Measurements from ENCODE around the gene CATSPERB.

CATSPERB gene

GRCh38 chr14:91729756-91730155 is 2.1 kb downstream of the CATSPERB start:
- H3K36me3 ChIP-seq: no peaks in the 10 kb centered on the region
- peaks cover 3% of the 10 kb centered on the region; the same call in 1 of the 2 replicates for H3K27me3 ChIP-seq
- H3K4me1 ChIP-seq: no peaks in the 10 kb centered on the region
- TF ChIP-seq, protein P1, sequence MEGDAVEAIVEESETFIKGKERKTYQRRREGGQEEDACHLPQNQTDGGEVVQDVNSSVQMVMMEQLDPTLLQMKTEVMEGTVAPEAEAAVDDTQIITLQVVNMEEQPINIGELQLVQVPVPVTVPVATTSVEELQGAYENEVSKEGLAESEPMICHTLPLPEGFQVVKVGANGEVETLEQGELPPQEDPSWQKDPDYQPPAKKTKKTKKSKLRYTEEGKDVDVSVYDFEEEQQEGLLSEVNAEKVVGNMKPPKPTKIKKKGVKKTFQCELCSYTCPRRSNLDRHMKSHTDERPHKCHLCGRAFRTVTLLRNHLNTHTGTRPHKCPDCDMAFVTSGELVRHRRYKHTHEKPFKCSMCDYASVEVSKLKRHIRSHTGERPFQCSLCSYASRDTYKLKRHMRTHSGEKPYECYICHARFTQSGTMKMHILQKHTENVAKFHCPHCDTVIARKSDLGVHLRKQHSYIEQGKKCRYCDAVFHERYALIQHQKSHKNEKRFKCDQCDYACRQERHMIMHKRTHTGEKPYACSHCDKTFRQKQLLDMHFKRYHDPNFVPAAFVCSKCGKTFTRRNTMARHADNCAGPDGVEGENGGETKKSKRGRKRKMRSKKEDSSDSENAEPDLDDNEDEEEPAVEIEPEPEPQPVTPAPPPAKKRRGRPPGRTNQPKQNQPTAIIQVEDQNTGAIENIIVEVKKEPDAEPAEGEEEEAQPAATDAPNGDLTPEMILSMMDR (IDR thresholded peaks at IDR 0.05; ENCODE audit: low read depth, low read length): no peak
- H3K4me3 ChIP-seq (ENCODE audit: low read depth, low read length): no peak overlapping the region
- H3K9me3 ChIP-seq: no peaks in the 10 kb centered on the region
- no peak for DNase-seq

GRCh38 chr14:91728616-91729183 is 3.2 kb downstream of the CATSPERB start:
- no peak overlapping the region for H3K4me3 ChIP-seq (ENCODE audit: low read depth, low read length)
- H3K4me1 ChIP-seq: no peaks in the 10 kb centered on the region
- no peaks in the 10 kb centered on the region for H3K36me3 ChIP-seq
- peaks cover 3% of the 10 kb centered on the region; the same call in 1 of the 2 replicates for H3K27me3 ChIP-seq
- no peak for DNase-seq
- TF ChIP-seq, protein P1 (IDR thresholded peaks at IDR 0.05; ENCODE audit: low read depth, low read length): no peak
- no peaks in the 10 kb centered on the region for H3K9me3 ChIP-seq

GRCh38 chr14:91727121-91727520 is 4.8 kb downstream of the CATSPERB start:
- DNase-seq: no peak
- Histone ChIP-seq H3K4me3 (ENCODE audit: low read depth, low read length) (no peak overlapping the region), H3K36me3 (no peaks in the 10 kb centered on the region), H3K27me3 (peaks cover 3% of the 10 kb centered on the region), H3K4me1 (no peaks in the 10 kb centered on the region), H3K9me3 (no peaks in the 10 kb centered on the region)
- TF ChIP-seq, protein P1 (IDR thresholded peaks at IDR 0.05; ENCODE audit: low read depth, low read length): no peak

DNA sequence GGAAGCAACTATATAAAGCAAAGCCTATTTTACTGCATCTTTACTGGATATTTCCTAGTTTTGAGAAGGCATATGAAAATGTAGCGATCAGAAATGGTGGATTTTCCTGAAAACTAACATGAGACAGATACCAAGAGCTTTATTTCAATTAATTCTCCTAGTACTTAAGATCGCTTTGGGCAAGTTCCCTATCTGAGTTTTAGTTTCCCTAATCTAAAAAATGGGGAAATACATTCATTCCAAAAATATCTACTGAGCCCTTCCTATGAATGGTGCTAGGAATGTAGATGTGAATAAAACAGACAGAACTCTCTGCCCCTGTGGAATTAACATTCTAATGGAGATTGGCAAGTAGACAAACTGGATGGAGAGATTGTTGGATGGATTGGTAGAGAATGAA is 8.4 kb downstream of the CATSPERB start:
- Histone ChIP-seq H3K4me1 (no peaks in the 10 kb centered on the region), H3K27me3 (peaks cover 12% of the 10 kb centered on the region), H3K4me3 (ENCODE audit: low read depth, low read length) (no peak overlapping the region), H3K9me3 (no peaks in the 10 kb centered on the region), H3K36me3 (no peaks in the 10 kb centered on the region)
- TF ChIP-seq, protein P1 (IDR thresholded peaks at IDR 0.05; ENCODE audit: low read depth, low read length): no peak
- DNase-seq: no peak

GRCh38 chr14:91722386-91722785 is 9.5 kb downstream of the CATSPERB start:
- peaks cover 13% of the 10 kb centered on the region for H3K27me3 ChIP-seq
- DNase-seq: no peak
- H3K4me3 ChIP-seq (ENCODE audit: low read depth, low read length): no peak overlapping the region

GRCh38 chr14:91719839-91720238 is 12.0 kb downstream of the CATSPERB start:
- Histone ChIP-seq H3K27me3 (peaks cover 11% of the 10 kb centered on the region), H3K36me3 (no peaks in the 10 kb centered on the region), H3K9me3 (no peaks in the 10 kb centered on the region), H3K4me1 (no peaks in the 10 kb centered on the region), H3K4me3 (ENCODE audit: low read depth, low read length) (no peak overlapping the region)
- DNase-seq: no peak
- TF ChIP-seq, protein P1 (IDR thresholded peaks at IDR 0.05; ENCODE audit: low read depth, low read length): no peak

More at GRCh38 chr14:91722386-91722785, 9.5 kb downstream of the CATSPERB start:
- no peaks in the 10 kb centered on the region for H3K4me1 ChIP-seq
- H3K36me3 ChIP-seq: no peaks in the 10 kb centered on the region
- no peaks in the 10 kb centered on the region for H3K9me3 ChIP-seq
- TF ChIP-seq, protein P1 (IDR thresholded peaks at IDR 0.05; ENCODE audit: low read depth, low read length): no peak
